Measurements from ENCODE around the gene ADGRF1. TPM values are rescaled to one million over a fixed set of nuclear protein-coding genes. Genes with fewer than 3 reads are reported as not detected.
"Not testable (repeated sequence)": the region's sequence is repeated elsewhere in the genome, so short reads cannot be mapped to it uniquely, and the experiment has no call there.

Gene ADGRF1
- total RNA-seq, 1 experiment from 2014 or later = not detected

DNA sequence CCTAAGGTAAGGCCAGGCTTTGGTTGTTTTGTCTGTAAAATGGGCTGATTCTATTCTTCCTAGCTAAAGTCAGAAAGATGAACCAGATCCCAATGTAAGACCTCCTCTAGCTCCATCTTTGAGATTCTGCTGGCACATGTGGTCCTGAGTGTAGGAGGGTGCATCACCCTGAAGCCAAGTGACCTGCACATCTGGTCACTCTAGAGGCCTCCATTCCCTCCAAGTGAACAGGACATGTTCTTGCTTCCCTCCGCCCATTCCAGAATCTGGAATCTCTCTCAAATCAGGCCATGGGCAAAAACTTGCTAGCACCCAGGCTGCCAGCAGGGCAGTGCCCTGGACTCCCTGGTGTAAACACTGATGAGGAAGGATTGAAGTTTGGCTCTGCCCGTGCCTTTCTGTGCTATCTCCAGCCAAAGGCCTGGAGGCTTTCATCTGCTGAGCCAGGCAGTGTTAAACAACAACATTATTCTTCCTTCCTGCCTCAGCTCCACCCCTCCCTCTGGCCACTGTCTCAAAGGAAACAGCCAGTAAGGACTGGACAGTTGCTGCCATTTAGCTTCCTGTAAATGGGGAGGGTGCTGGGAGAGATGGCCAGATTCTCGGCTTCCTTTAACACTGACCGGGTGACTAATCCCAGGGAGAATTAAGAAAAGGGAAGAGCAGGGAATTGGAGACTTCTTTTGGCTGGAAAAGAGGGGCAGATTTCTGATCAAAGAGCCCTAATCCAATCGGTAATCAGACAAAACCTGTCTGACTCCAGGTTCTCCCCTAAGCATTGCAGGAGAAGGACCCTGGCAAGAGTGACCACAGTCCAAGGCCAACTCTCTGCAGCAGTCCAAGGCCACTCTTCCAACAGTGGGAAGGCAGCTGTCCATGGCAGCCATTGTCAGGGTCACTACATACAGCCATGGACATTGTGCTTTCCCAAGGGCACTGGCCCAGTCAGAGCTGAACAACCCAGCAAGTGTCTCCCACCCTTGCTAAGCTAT lies 19.5 kb upstream of the ADGRF1 start:
- DNase-seq (ENCODE audit: low read depth) = no peak

DNA sequence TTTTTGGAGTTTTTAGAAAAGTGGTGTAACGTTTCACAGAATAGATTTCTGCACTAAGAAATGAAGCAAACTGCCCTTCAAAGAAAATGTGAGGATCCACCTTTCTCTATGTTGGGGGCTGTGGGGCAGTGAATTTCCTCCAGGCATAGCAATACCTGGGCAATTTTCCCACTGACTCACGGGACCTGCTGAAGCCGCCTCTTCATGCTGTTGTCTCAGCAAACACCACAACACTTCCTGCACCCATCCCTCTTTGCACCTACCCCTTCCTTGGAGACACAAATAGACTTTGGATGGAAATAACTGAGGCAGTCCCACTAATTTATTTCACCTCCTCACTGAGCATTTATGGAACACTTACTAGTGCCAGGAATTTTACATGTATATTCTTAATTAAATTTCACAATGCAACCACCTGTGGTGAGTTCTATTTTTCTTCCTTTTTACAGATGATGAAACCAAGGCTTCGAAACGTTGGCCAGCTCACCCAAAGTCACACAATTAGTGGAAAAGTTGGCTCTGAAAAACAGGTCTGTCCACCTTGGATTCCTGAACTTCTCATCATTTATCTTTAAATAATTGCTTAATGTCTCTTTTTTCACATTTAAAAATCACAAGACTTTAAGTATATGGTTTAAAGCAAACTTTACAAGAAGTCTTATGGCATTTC lies 17.2 kb upstream of the ADGRF1 start:
- DNase-seq (ENCODE audit: low read depth) = no peak

GRCh38 chr6:47057830-47058540 lies 15.9 kb upstream of the ADGRF1 start:
- peak; percentile 76 for DNase-seq (ENCODE audit: low read depth)

GRCh38 chr6:47056832-47057231 lies 14.7 kb upstream of the ADGRF1 start:
- DNase-seq (ENCODE audit: low read depth) = no peak

DNA sequence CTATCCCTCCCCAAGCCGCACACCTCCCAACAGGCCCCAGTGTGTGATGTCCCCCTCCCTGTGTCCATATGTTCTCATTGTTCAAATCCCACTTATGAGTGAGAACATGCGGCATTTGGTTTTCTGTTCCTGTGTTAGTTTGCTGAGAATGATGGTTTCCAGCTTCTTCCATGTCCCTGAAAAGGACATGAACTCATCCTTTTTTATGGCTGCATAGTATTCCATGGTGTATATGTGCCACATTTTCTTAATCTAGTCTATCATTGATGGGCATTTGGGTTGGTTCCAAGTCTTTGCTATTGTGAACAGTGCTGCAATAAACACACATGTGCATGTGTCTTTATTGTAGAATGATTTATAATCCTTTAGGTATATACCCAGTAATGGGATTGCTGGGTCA lies 12.2 kb upstream of the ADGRF1 start:
- not testable (repeated sequence) for DNase-seq (ENCODE audit: low read depth)

GRCh38 chr6:47048638-47049037 lies 6.5 kb upstream of the ADGRF1 start:
- DNase-seq (ENCODE audit: low read depth) = no peak

GRCh38 chr6:47047479-47048407 lies 5.6 kb upstream of the ADGRF1 start:
- peak; percentile 85 for DNase-seq (ENCODE audit: low read depth)

GRCh38 chr6:47047097-47047478 lies 5.0 kb upstream of the ADGRF1 start:
- DNase-seq (ENCODE audit: low read depth) = no peak

DNA sequence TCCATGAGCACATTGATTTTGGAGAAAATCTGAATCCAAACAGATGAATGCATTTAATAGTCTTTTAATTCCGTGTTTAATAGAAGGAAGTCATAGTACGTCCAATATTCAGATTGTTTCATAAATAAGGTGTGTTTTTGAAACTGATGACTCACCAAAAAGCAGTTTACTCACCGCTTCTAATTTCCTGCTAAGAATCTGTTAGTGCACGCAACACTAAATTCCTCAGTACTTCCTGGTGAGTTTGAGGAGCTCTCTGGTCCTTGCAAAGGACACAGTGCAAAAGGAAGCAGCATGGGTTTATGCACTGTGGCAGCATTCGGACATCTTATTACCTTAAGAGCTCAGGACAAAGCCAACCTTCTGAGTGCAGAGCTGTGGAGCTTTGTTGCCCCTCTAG lies 2.3 kb upstream of the ADGRF1 start:
- peak; percentile 55 for DNase-seq (ENCODE audit: low read depth)

- no peak for DNase-seq (ENCODE audit: low read depth)
Observed at GRCh38 chr6:47043286-47043685, 1.2 kb upstream of the ADGRF1 start.

GRCh38 chr6:47041741-47042140 lies 391 bp downstream of the ADGRF1 start:
- no peak for DNase-seq (ENCODE audit: low read depth)

DNA sequence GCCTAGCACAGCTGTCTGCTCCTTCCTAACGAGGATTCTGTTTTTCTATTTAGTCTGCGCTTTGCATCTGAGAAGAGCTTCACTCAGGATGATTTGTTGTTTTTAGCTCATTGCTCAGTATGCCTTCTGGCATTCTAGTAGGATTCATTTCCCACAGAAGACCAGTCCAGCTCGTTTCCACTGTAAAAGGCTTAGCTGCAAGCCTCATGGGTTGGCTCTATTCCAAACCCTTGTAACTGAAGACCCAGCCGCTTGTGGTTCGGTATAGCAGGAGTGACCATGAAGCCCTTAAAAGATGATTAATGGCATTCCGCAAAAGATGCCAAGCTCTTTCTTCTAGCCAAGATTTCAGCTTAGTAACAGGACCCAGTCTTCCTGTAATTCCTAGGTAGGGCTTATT lies 7.2 kb downstream of the ADGRF1 start:
- peak; percentile 99 for DNase-seq (ENCODE audit: low read depth)

DNA sequence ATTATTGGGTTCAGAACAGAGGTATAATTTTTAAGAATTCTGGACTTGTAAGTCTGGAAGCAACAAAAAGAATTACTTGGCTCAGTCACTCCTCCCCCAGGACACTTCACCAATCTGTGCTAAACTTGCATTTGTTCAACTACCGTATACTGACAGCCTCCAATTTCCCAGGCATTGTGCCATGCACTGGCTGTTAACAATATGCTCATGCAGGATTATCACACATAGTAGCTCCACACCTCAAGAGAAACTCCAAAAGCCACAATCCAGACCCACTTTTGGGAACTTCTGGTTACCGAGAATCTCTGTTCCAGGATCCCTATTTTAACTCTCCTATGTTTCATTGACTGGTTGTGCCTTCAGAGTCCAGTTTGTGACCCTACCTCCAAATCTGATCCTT lies 7.7 kb downstream of the ADGRF1 start:
- DNase-seq (ENCODE audit: low read depth) = peak; percentile 41

DNA sequence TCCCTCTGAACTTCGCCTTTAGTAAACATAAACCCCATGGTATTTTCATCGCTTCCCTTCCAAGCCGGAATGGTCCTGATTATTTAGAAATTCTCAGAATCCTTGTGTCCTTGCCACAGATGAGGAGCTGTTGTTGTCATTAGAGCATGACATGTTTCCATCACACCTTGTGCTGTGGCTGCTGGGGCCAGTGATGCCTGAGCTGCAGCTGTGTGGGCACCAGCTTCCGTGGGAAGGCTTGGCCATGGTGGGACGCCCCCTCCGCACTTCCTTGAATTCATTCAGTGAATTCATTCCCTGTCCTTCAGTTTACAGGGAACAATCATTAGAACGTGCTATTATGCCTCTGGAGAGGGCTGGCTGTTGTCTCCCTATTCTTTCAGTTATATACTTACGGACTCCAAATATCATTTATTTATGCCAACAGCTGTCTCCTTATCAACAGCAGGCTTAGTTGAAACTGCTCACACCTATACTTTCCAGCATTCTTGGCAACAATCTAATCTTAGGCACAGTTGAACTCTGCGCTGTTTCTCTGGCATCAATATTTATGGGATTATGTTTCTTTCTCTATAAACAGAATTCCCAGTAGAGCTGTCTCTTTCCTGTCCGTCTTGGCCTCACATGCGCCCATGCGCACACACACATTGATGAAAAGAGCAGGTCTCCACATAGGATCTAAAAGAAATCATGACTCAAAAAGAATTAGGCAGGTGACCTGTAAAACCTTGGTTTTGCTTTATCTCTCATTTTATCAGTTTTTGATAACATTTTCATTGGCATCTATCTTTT lies 9.0 kb downstream of the ADGRF1 start:
- no peak for DNase-seq (ENCODE audit: low read depth)

- DNase-seq (ENCODE audit: low read depth) = no peak
Observed at GRCh38 chr6:47031656-47032055, 10.5 kb downstream of the ADGRF1 start.

- DNase-seq (ENCODE audit: low read depth) = no peak
Observed at GRCh38 chr6:47029865-47030561, 12.1 kb downstream of the ADGRF1 start.

- DNase-seq (ENCODE audit: low read depth) = no peak
Observed at GRCh38 chr6:47028835-47029360, 13.2 kb downstream of the ADGRF1 start.

- DNase-seq (ENCODE audit: low read depth) = no peak
Observed at GRCh38 chr6:47027315-47027714, 14.8 kb downstream of the ADGRF1 start.

DNA sequence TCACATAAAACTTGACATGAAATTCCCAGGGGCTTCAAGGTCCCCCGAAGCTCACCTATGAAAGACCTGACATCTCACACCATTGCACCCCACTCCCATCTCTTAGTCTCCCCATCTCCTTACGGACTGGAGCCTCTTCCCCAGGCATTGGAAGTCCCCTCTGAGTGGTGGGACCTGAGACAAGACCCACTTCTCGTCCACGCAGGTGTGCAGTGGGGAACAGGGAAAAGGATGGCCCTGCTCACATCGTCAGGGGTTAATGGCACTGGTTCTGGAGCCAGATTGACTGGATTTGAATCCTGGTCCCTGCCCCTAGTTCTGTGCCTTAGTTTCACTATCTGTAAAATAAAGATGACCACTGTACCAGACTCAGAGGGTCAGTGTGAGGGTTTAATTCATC lies 15.5 kb downstream of the ADGRF1 start:
- no peak for DNase-seq (ENCODE audit: low read depth)

DNA sequence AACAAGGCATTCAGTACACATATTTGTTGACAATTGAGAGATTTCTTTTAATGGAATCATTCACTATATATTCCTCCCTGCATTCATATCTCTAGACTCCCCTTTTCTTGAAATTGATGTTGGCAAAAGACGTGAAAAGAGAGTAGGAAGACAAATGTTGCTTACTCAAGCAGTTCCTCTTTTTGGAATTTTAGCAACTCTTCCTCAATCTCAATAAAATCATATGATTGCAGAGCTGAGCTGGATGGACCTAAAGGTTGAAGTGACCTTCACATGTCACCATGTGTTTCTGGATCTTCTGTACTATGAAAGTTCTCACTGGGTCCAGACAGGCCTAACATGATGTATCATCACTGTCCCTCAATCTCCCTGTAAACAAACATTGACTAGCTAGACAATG lies 18.6 kb downstream of the ADGRF1 start:
- DNase-seq (ENCODE audit: low read depth) = no peak
